ENCODE measurements around the gene FN3KRP. TPM values are rescaled to one million over a fixed set of nuclear protein-coding genes. Genes with fewer than 3 reads are reported as not detected.
"Not testable (repeated sequence)": the region's sequence is repeated elsewhere in the genome, so short reads cannot be mapped to it uniquely, and the experiment has no call there.

FN3KRP gene
- total RNA-seq, 2 experiments from 2014 or later: 34.8 to 35.3 TPM

DNA sequence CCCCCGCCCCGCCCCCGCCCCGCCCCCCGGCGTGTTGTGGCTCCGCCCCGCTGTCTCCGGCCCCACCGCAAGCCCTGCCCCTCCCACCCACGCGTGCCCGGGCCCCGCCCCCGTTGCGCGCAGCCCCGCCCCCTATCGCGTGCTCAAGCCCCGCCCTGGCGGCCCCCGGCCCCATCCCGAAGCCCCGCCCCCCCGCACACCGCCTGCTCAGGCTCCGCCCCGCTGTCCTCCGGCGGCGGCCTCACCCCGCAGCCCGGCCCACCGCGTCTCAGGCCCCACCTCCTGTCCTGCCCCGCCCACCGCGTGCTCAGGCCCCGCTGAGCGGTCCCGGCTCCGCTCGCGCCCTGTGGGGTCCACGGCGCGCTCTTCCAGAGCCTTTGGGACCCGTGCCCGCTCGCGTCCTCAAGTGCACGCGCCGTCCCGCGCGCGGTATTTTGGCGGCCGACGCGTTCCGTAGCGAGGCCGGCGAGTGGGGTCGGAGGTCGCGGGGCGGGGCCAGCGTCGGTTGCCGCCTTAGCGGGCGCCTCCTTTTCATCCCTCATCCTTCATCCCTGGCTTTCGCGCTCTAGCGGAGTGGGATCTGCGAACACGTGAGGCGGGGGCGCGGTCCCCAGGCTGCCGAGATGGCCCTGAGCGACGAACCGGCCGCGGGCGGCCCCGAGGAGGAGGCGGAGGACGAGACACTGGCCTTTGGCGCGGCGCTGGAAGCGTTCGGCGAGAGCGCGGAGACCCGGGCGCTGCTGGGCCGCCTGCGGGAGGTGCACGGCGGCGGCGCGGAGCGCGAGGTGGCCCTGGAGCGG is 35.3 kb downstream of the FN3KRP start, which contains the start of gene TBCD:
TBCD (plus strand) TSS at position 495 of the 800 bp plus-strand sequence; CDS start at position 624, 129 bp downstream.
- Mint-ChIP-seq H3K27ac (peak within 1 kb of the TSS; percentile 72), H3K9me3 (ENCODE audit: low read depth) (no peaks in the 10 kb centered on the region), H3K4me3 (peak within 1 kb of the TSS; percentile 83), H3K36me3 (no peaks in the 10 kb centered on the region), H3K4me1 (peaks cover 22% of the 10 kb centered on the region), H3K27me3 (no peaks in the 10 kb centered on the region)
- ATAC-seq: peak; percentile 85
- peak; percentile 91 for DNase-seq
- CTCF ChIA-PET: no interaction called here

DNA sequence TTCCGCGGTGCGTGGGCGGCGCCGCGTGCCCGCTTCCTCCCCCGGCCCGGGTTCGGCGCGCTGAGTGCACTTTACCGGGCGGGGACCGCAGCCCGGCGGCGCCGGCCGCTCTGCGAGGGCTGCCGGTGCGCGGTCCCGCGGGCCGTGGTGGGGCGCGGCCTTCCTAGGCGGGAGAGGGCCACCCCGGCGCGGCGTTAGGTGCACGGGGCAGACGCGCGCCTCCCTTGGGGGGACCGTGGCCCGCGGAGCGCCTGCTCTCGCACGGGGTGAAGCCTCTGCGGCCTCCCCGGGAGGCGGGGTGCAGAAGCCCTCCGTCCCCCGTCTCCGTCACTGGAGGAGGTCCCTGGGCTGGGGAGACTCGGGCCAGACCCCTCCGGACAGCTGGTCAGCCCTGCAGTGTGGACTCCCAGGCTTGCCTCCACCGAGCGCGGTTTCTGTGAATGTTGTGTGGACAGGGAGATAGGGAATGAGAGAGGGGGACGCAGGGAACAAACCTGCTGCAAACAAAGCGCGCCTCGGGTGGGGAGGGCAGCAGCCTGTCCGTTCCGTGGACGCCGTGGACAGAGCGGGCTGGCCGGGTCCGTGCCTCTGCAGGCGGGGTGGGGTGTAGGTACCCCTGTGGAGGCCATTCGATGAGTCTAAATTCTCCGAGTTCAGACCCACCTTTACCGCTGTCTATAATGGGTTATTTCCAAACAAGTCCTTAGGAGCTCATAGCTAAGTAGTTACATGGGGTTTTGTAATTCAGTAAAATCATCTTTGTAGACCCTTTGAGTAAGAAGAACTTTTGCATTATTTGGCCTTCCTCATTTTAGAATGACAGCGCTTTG is 36.1 kb downstream of the FN3KRP start:
- Mint-ChIP-seq H3K36me3 (no peaks in the 10 kb centered on the region), H3K4me3 (peak overlapping the region; percentile 83), H3K27me3 (no peaks in the 10 kb centered on the region), H3K9me3 (ENCODE audit: low read depth) (no peaks in the 10 kb centered on the region), H3K4me1 (peaks cover 22% of the 10 kb centered on the region), H3K27ac (no peak overlapping the region)
- peak; percentile 55 for DNase-seq
- ATAC-seq: peak; percentile 34
- CTCF ChIA-PET: interaction anchor here (1.0 to 1.3 kb wide), 3 partner anchors 13 to 17 kb away, joined by 4 to 5 read pairs (median 4); no protein-coding TSS in a partner anchor

DNA sequence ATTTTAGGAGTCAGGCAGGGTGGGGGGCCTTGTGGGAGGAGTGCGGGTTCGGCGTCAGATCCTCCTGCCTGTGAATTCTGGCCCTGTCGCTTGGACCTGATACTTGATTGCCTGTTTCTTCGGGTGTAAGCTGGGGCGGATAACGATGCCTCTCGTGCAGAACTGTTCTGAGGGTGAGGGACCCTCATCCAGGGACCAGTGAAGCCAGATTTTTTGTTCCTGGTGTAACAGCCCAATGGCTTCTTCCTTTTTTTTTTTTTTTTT is 36.6 kb downstream of the FN3KRP start:
- Mint-ChIP-seq H3K9me3 (ENCODE audit: low read depth) (no peaks in the 10 kb centered on the region), H3K27me3 (no peaks in the 10 kb centered on the region), H3K4me1 (peaks cover 22% of the 10 kb centered on the region), H3K4me3 (peak overlapping the region; percentile 83), H3K36me3 (no peaks in the 10 kb centered on the region), H3K27ac (no peak overlapping the region)
- no peak for DNase-seq
- ATAC-seq: no peak
- CTCF ChIA-PET: interaction anchor here (1.0 to 1.3 kb wide), 3 partner anchors 12 to 17 kb away, joined by 4 to 5 read pairs (median 4); no protein-coding TSS in a partner anchor

DNA sequence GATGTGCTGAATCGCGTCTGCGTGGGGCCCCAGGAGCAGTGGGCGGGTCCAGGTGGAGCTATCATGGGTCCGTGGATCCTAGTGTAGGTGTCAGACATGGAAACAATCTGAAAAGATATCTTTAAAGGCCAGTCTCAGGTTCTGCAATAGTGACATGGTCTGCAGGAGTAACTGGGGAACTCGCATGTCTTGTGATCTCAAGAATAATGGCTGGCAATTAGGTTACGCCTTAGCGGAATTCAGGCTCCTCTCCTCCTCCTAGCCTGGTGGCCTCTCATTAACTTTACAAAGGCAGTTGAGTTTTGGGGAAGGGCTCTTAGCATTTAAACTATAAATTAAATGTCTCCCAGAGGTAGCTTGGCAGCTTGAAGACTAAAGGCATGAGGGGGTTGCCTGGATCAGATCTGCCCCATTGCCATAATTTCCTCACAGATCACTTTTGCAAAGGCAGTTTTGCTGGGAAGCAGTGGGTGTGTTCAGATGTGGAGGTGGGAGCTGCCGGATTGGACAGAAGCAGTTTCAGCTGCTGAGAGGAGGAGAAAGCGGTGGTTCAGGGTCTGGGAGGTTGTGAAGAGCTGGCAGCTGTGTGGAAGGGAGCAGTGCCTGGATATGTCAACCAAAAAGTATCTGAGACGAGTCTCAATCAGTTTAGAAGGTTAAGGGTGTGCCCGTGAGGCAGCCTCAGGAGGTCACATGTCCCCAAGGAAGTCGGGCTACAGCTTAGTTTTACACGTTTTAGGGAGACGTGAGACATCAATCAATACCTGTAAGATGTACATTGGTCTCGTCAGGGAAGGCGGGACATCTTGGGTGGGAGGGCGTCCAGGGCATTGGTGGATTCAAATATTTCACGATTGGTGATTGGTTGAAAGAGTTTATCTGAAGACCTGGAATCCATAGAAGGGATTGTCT is 38.0 kb downstream of the FN3KRP start:
- H3K27me3 Mint-ChIP-seq: no peaks in the 10 kb centered on the region
- no peak overlapping the region for H3K27ac Mint-ChIP-seq
- H3K36me3 Mint-ChIP-seq: no peaks in the 10 kb centered on the region
- H3K4me3 Mint-ChIP-seq: no peak overlapping the region
- no peaks in the 10 kb centered on the region for H3K9me3 Mint-ChIP-seq (ENCODE audit: low read depth)
- ATAC-seq (no peak), DNase-seq (no peak)
- CTCF ChIA-PET: interaction anchor here (1.6 kb wide), 1 partner anchor 86 kb away, joined by 3 read pairs; no protein-coding TSS in a partner anchor
- peaks cover 22% of the 10 kb centered on the region for H3K4me1 Mint-ChIP-seq

DNA sequence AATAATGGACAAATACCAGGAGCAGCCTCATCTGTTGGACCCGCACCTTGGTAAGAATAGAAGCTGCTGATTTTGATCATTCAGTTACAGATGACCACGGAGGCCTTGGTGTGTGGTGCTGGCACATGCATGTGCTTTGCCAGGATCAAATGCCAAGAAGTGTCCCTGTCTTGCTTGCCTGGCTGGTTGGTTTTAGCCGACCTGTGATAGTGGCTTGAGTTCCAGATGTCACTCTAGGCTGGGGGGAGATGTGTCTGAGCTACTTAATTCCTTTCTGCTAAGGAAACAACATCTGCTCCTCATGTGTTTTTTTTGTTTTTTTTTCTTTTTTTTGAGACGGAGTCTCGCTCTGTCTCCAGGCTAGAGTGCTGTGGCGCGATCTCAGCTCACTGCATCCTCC is 39.7 kb downstream of the FN3KRP start:
- Mint-ChIP-seq H3K9me3 (ENCODE audit: low read depth) (no peaks in the 10 kb centered on the region), H3K36me3 (peaks cover 4% of the 10 kb centered on the region), H3K27me3 (no peaks in the 10 kb centered on the region), H3K4me3 (no peak overlapping the region), H3K27ac (no peak overlapping the region), H3K4me1 (peaks cover 19% of the 10 kb centered on the region)
- CTCF ChIA-PET: interaction anchor here (1.2 kb wide), 1 partner anchor 108 kb away, joined by 3 read pairs; no protein-coding TSS in a partner anchor
- no peak for DNase-seq
- ATAC-seq: no peak

DNA sequence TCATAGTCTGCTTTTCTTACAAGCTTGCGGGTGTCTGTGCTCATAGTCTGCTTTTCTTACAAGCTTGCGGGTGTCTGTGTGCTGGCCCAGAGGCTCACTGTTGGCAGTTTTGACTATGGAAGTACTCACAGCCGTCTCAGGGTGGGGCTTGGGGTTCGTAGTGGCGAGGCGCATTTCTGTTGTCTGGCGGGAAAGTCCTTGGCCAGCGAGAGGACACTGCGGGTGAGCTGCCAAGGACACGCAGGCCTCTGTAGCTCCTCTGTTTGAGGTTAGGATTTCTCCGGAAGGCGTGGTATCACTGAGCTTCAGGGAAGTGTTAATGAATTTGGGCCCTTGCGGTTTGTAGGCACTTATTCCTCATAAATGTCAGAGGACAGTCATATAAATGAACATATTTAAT is 48.9 kb downstream of the FN3KRP start:
- no peak overlapping the region for H3K4me3 Mint-ChIP-seq
- ATAC-seq (no peak), DNase-seq (no peak)
- H3K9me3 Mint-ChIP-seq (ENCODE audit: low read depth): no peaks in the 10 kb centered on the region
- H3K4me1 Mint-ChIP-seq: no peaks in the 10 kb centered on the region
- CTCF ChIA-PET: interaction anchor here (1.2 to 2.0 kb wide), 3 partner anchors 10 to 97 kb away, joined by 5 to 7 read pairs (median 5); no protein-coding TSS in a partner anchor
- H3K27ac Mint-ChIP-seq: no peak overlapping the region
- no peaks in the 10 kb centered on the region for H3K27me3 Mint-ChIP-seq
- peaks cover 29% of the 10 kb centered on the region for H3K36me3 Mint-ChIP-seq

DNA sequence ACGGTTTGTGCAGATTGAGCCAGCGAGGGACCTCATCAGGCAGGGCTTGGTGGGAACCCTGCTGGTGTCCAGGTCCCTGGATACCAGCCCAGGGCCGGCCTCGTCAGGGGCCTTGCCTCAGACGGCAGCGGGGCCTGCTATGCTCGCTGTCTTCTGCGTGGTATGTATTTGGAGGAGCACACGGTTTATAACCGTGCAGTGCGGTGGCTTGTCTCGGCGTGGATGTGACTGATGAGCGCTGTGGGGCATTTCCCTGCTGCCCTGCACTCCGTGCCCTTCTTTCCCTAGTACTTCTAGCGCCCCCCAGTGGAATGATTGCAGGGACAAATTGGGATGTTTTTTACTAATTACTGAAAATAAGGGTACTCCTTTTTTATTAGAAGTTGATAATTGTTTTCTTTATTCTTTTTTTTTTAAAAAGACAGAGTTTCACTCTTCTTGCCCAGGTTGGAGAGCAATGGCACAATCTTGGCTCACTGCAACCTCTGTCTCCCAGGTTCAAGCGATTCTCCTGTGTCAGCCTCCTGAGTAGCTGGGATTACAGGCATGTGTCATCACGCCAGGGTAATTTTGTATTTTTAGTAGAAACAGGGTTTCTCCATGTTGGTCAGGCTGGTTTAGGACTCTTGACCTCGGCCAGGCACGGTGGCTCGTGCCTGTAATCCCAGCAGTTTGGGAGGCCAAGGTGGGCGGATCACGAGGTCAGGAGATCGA is 50.7 kb downstream of the FN3KRP start:
- CTCF ChIA-PET: interaction anchor here (0.9 to 2.0 kb wide), 6 partner anchors 10 to 99 kb away, joined by 3 to 5 read pairs (median 4); no protein-coding TSS in a partner anchor
- ATAC-seq (no peak), DNase-seq (no peak)
- Mint-ChIP-seq H3K4me3 (no peak overlapping the region), H3K27me3 (no peaks in the 10 kb centered on the region), H3K4me1 (peaks cover 3% of the 10 kb centered on the region), H3K36me3 (peaks cover 31% of the 10 kb centered on the region), H3K27ac (no peak overlapping the region), H3K9me3 (ENCODE audit: low read depth) (no peaks in the 10 kb centered on the region)

DNA sequence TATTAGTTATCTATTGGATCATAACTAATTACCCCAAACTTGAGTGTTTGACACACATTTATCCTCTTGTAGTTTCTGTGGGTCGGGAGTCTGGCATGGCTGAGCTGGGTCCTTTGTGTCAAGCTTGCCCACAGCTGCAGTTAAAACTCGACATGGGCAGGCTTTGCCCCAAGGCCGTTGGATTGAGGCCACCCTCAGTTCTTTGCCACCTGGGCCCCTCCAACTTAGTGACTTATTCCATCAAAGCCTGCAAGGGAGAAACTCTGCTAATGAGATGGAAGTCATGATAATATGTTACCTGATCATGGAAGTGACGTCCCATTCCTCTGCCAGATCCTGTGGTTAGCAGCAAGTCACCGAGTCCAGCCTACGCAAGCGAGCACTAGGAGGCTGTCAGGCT is 52.5 kb downstream of the FN3KRP start:
- H3K4me3 Mint-ChIP-seq: no peak overlapping the region
- no peak overlapping the region for H3K27ac Mint-ChIP-seq
- peaks cover 33% of the 10 kb centered on the region for H3K36me3 Mint-ChIP-seq
- H3K4me1 Mint-ChIP-seq: peaks cover 4% of the 10 kb centered on the region
- no peak for ATAC-seq
- H3K27me3 Mint-ChIP-seq: no peaks in the 10 kb centered on the region
- no peaks in the 10 kb centered on the region for H3K9me3 Mint-ChIP-seq (ENCODE audit: low read depth)
- DNase-seq: no peak
- CTCF ChIA-PET: interaction anchor here (1.7 to 1.9 kb wide), 2 partner anchors 16 to 101 kb away, joined by 4 to 5 read pairs; no protein-coding TSS in a partner anchor

DNA sequence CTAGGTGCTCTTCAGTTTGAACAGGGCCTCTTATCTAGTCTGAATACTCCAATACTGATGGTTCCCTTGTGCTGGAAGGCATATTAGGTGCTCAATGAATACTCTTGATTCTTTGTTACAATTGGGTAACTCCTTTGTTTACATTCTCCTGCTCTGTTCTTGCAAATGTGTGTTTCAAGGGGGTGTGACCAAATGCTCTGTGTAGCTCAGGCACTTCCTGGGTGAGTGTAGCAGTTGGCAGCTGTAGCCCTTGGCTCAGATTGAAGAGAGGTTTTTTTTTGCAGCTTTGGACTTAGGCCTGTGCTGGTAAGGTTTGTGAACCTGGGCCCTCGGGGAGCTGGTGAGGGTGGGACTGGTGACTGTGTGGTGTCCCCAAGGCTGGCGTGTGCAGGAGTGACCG is 55.5 kb downstream of the FN3KRP start:
- Mint-ChIP-seq H3K4me1 (peaks cover 27% of the 10 kb centered on the region), H3K27me3 (no peaks in the 10 kb centered on the region), H3K4me3 (no peak overlapping the region), H3K36me3 (peaks cover 31% of the 10 kb centered on the region), H3K27ac (no peak overlapping the region), H3K9me3 (ENCODE audit: low read depth) (no peaks in the 10 kb centered on the region)
- DNase-seq (no peak), ATAC-seq (no peak)
- CTCF ChIA-PET: interaction anchor here (1.3 to 2.0 kb wide), 3 partner anchors 9 to 103 kb away, joined by 3 to 6 read pairs (median 5); no protein-coding TSS in a partner anchor

DNA sequence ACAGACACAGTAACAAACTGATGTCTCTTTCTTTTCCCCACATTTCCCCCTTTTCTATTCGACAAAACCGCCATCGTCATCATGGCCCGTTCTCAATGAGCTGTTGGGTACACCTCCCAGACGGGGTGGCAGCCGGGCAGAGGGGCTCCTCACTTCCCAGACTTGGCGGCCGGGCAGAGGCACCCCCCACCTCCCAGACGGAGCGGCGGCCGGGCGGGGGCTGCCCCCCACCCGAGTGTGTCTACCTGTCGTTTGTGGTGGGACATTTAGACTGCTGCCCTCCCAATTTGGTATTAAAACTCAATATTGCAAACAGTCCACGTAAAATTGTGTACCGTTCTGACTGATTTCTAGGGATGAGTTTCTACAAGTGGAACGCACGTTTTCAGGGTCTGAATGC is 58.0 kb downstream of the FN3KRP start:
- H3K9me3 Mint-ChIP-seq (ENCODE audit: low read depth); H3K4me3 Mint-ChIP-seq; H3K27ac Mint-ChIP-seq; ATAC-seq; DNase-seq; H3K27me3 Mint-ChIP-seq: not testable (repeated sequence)
- CTCF ChIA-PET: interaction anchor here (0.8 to 2.4 kb wide), 11 partner anchors 9 to 744 kb away, joined by 3 to 10 read pairs (median 4); no protein-coding TSS in a partner anchor
- H3K36me3 Mint-ChIP-seq: peaks cover 21% of the 10 kb centered on the region
- H3K4me1 Mint-ChIP-seq: peaks cover 31% of the 10 kb centered on the region

DNA sequence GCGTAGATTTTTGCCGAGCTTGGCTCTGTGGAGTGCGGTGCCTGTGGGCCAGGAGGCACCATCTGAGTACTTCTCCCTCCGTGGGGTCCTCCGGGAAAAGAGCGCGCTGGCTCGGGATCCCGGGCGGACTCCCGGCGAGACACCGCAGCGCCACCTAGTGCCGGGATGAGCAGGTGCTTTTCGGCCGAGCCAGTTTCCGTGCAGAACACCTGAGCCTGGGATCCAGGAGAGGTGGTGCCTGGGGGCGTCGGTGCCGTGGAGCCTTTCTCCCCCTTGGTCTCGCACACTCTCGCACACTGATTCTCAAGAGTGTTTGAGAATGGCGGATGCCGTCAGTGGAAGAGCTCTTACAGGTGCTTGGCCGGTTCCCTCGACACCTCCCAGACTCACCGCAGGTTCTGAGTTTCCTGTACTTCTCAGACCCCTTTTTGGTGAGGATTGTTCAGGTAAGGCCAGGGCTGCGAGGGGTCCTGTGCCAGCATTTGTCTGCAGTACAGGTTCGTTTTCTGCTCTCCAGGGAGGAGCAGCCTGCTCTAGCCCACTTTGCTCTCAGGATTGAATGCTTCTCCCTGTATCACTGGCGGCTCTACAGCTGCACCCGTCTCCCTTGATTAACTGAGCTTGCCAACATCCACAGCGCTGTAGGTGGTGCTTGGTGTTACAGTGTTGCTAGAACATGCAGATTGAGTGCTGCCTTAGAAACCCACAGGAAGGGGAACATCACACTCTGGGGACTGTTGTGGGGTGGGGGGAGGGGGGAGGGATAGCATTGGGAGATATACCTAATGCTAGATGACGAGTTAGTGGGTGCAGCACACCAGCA is 58.7 kb downstream of the FN3KRP start:
- CTCF ChIA-PET: interaction anchor here (0.6 to 2.4 kb wide), 19 partner anchors 10 to 745 kb away, joined by 3 to 10 read pairs (median 4); no protein-coding TSS in a partner anchor
- Mint-ChIP-seq H3K4me1 (peaks cover 31% of the 10 kb centered on the region), H3K4me3 (peak overlapping the region; percentile 39), H3K9me3 (ENCODE audit: low read depth) (no peaks in the 10 kb centered on the region), H3K27me3 (no peaks in the 10 kb centered on the region), H3K27ac (peak overlapping the region; percentile 82), H3K36me3 (peaks cover 16% of the 10 kb centered on the region)
- peak; percentile 64 for DNase-seq
- peak; percentile 78 for ATAC-seq

Measured in activated CD8-positive, alpha-beta memory T cell treated with anti-CD3 and anti-CD28 coated beads, Interleukin-2, amount 10 ng/mL, durations not matched to agents 7 days and 5 days (primary cell).